K562 (cell line): Measurements from ENCODE around the gene GNG5. TPM values are rescaled to one million over a fixed set of nuclear protein-coding genes. Genes with fewer than 3 reads are reported as not detected.

Experiments
- ATF7 ChIP-seq: fragments of 450-650 bp; IDR thresholded peaks from 2 replicates; pipeline ENCODE4 v1.7.1; 2014; ENCODE audit warnings: mild to moderate bottlenecking, moderate library complexity
- BHLHE40 ChIP-seq: IDR thresholded peaks from 2 replicates; pipeline ENCODE4 v1.6.1; 2011; ENCODE audit warnings: low read length, improper control_type of control experiment
- CXXC5 ChIP-seq: fragments of 250-450 bp; sonication (Bioruptor Pico); IDR thresholded peaks from 2 replicates; pipeline ENCODE4 v1.8.0; 2022; ENCODE audit warnings: inconsistent platforms, mild to moderate bottlenecking, moderate library complexity
- HNRNPK ChIP-seq: fragments of 200-400 bp; formaldehyde crosslinking; IDR thresholded peaks from one replicate; pipeline ENCODE4 v1.6.1; 2018; ENCODE audit warnings: mild to moderate bottlenecking, low read depth, low read length; ENCODE audit not compliant: poor library complexity, severe bottlenecking
- MTA3 ChIP-seq: fragments of 450-650 bp; formaldehyde crosslinking; IDR thresholded peaks from 2 replicates; pipeline ENCODE4 v1.6.1; 2017; ENCODE audit warnings: mild to moderate bottlenecking, borderline replicate concordance
- TEAD4 ChIP-seq, 2 experiments: sonication (generic) in 1 of 2; formaldehyde crosslinking in 1 of 2; IDR thresholded peaks; 2 replicates each; pipeline versions ENCODE4 v1.6.1 to v1.8.0; 2012 to 2022; ENCODE audit warnings: borderline replicate concordance in 1 of 2, inconsistent platforms in 1 of 2, low read length in 1 of 2, mild to moderate bottlenecking in 1 of 2, missing genetic modification reagents in 1 of 2
- polyA plus RNA-seq, 8 experiments: library from polyadenylated mRNA; depleted of rRNA in 4 of 8; stranded (reverse) in 5 of 8; unstranded in 3 of 8; fragments of >200 nt; fragmentation: Nextera tagmentation in 2 of 8; fragmentation: Illumina TruSeq in 1 of 8; extraction: Ambion mirVana in 2 of 8; extraction: Trizol in 1 of 8; gene quantifications; 2 replicates each; pipeline versions ENCODE4 v1.2.1 to v1.2.3, GENCODE V29; 2011 to 2014; ENCODE audit warnings: inconsistent platforms in 1 of 8, missing spikeins in 1 of 8
- total RNA-seq, 7 experiments: library from RNA; depleted of rRNA in 6 of 7; stranded (reverse); fragments of >200 nt in 6 of 7; fragmentation: Illumina TruSeq in 2 of 7; extraction: Trizol in 2 of 7; gene quantifications; 2 replicates each; pipeline versions ENCODE4 v1.2.1 to v1.2.3, GENCODE V29; 2011 to 2021; ENCODE audit warnings: low replicate concordance in 1 of 7
- TF ChIP-seq, protein P1 (sequence below): fragments of 250-450 bp; sonication (Bioruptor Pico); IDR thresholded peaks from 2 replicates; pipeline ENCODE4 v1.4.0; 2020
- TF ChIP-seq, protein P2 (sequence below), 2 experiments: fragments of 450-650 bp in 1 of 2; sonication (generic) in 1 of 2; formaldehyde crosslinking in 1 of 2; IDR thresholded peaks in 1 of 2; conservative IDR thresholded peaks in 1 of 2; 2 replicates each; pipeline versions ENCODE4 v1.6.1 to v1.8.1; 2016 to 2023; ENCODE audit warnings: mild to moderate bottlenecking in 2 of 2, moderate library complexity in 2 of 2, inconsistent platforms in 1 of 2, missing genetic modification reagents in 1 of 2
- TF ChIP-seq, protein P3 (sequence below), 2 experiments: fragments of 450-650 bp; formaldehyde crosslinking in 1 of 2; IDR thresholded peaks; 2 replicates each; pipeline versions ENCODE4 v1.4.0 to v1.6.1; 2014 to 2020; ENCODE audit warnings: mild to moderate bottlenecking in 2 of 2, borderline replicate concordance in 1 of 2, low read depth in 1 of 2

GNG5 gene
- total and polyA plus RNA-seq, 9 of the 15 experiments (the other 6 are each of a cell fraction or from before 2014, with no cell fraction given): 61.9 to 243 (median 150) TPM

DNA sequence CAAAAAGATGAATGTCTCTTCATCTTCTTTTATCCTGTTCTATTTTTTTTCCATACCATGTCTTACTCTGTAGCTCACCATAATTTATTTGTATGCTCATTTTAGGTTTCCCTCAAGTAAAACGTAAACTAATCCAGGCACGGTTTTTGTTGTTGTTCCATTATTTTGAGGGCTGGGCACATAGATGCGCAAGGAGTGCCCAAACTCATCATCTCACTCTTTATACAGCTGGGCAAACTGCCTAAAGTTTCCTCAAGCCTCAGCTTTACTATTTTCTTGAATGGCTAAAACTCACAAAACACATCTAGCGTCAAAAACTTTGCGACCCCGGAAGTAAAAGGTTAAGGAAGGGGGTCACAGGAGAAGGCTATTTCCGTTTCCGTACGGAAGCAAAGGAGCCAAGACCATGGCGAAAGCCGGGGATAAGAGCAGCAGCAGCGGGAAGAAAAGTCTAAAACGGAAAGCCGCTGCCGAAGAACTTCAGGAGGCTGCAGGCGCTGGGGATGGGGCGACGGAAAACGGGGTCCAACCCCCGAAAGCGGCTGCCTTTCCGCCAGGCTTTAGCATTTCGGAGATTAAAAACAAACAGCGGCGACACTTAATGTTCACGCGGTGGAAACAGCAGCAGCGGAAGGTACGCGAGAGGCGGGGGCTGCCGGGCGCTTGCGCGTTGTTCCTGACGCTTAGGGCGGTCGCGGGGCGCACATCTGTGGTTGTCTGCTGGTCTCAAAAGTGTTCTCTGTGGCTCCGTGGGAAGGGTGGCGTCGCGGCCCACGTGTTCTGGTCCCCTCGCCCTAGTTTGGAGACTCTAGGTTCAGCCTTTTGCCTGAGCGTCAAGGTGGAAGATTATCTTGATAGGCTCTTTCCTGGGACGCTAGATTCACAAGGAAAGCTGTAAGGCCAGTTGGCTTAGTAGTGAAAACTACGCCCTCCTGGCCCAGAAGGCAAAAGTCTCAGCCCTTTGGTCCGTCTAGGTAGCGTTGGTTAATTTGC is 27.2 kb downstream of the GNG5 start, which contains the start of gene RPF1 (continued):
- no peak for TF ChIP-seq BHLHE40
- TF ChIP-seq, protein P1, sequence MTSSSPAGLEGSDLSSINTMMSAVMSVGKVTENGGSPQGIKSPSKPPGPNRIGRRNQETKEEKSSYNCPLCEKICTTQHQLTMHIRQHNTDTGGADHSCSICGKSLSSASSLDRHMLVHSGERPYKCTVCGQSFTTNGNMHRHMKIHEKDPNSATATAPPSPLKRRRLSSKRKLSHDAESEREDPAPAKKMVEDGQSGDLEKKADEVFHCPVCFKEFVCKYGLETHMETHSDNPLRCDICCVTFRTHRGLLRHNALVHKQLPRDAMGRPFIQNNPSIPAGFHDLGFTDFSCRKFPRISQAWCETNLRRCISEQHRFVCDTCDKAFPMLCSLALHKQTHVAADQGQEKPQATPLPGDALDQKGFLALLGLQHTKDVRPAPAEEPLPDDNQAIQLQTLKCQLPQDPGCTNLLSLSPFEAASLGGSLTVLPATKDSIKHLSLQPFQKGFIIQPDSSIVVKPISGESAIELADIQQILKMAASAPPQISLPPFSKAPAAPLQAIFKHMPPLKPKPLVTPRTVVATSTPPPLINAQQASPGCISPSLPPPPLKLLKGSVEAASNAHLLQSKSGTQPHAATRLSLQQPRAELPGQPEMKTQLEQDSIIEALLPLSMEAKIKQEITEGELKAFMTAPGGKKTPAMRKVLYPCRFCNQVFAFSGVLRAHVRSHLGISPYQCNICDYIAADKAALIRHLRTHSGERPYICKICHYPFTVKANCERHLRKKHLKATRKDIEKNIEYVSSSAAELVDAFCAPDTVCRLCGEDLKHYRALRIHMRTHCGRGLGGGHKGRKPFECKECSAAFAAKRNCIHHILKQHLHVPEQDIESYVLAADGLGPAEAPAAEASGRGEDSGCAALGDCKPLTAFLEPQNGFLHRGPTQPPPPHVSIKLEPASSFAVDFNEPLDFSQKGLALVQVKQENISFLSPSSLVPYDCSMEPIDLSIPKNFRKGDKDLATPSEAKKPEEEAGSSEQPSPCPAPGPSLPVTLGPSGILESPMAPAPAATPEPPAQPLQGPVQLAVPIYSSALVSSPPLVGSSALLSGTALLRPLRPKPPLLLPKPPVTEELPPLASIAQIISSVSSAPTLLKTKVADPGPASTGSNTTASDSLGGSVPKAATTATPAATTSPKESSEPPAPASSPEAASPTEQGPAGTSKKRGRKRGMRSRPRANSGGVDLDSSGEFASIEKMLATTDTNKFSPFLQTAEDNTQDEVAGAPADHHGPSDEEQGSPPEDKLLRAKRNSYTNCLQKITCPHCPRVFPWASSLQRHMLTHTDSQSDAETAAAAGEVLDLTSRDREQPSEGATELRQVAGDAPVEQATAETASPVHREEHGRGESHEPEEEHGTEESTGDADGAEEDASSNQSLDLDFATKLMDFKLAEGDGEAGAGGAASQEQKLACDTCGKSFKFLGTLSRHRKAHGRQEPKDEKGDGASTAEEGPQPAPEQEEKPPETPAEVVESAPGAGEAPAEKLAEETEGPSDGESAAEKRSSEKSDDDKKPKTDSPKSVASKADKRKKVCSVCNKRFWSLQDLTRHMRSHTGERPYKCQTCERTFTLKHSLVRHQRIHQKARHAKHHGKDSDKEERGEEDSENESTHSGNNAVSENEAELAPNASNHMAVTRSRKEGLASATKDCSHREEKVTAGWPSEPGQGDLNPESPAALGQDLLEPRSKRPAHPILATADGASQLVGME (CRISPR knock-in tag): no peak
- TF ChIP-seq ATF7: peak; percentile 73; the same call in 1 of the 2 replicates
- TF ChIP-seq CXXC5 (CRISPR knock-in tag): peak; percentile 80
- TF ChIP-seq, protein P2, sequence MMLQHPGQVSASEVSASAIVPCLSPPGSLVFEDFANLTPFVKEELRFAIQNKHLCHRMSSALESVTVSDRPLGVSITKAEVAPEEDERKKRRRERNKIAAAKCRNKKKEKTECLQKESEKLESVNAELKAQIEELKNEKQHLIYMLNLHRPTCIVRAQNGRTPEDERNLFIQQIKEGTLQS (IDR thresholded peaks at IDR 0.05): no peak
- TF ChIP-seq, protein P2 (CRISPR knock-in tag; conservative IDR thresholded peaks at IDR 0.05): 0 out of 2 replicates have a peak, but pooled peaks have one; percentile 15
- no peak for TF ChIP-seq TEAD4 (IDR thresholded peaks at IDR 0.05; ENCODE audit: low read length)
- no peak for TF ChIP-seq TEAD4 (CRISPR knock-in tag; IDR thresholded peaks at IDR 0.05; ENCODE audit: borderline replicate concordance)
- TF ChIP-seq, protein P3, sequence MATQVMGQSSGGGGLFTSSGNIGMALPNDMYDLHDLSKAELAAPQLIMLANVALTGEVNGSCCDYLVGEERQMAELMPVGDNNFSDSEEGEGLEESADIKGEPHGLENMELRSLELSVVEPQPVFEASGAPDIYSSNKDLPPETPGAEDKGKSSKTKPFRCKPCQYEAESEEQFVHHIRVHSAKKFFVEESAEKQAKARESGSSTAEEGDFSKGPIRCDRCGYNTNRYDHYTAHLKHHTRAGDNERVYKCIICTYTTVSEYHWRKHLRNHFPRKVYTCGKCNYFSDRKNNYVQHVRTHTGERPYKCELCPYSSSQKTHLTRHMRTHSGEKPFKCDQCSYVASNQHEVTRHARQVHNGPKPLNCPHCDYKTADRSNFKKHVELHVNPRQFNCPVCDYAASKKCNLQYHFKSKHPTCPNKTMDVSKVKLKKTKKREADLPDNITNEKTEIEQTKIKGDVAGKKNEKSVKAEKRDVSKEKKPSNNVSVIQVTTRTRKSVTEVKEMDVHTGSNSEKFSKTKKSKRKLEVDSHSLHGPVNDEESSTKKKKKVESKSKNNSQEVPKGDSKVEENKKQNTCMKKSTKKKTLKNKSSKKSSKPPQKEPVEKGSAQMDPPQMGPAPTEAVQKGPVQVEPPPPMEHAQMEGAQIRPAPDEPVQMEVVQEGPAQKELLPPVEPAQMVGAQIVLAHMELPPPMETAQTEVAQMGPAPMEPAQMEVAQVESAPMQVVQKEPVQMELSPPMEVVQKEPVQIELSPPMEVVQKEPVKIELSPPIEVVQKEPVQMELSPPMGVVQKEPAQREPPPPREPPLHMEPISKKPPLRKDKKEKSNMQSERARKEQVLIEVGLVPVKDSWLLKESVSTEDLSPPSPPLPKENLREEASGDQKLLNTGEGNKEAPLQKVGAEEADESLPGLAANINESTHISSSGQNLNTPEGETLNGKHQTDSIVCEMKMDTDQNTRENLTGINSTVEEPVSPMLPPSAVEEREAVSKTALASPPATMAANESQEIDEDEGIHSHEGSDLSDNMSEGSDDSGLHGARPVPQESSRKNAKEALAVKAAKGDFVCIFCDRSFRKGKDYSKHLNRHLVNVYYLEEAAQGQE (IDR thresholded peaks at IDR 0.05; ENCODE audit: borderline replicate concordance): no peak
- TF ChIP-seq, protein P3 (CRISPR knock-in tag; IDR thresholded peaks at IDR 0.05; ENCODE audit: low read depth): no peak
- TF ChIP-seq MTA3: peak; percentile 26; the same call in 1 of the 2 replicates
- TF ChIP-seq HNRNPK: no peak
